IMR-90 (cell line): ENCODE measurements around the gene IGFBP3. TPM values are rescaled to one million over a fixed set of nuclear protein-coding genes. Genes with fewer than 3 reads are reported as not detected.
A peak's percentile ranks its signal among the peaks of the same experiment; 100 is the strongest.

Experiments used
- ATAC-seq: fragments of 200-7000 bp; cut with Tn5 transposase; 2 replicates; pipeline ENCODE4 v1.9.1; 2020; ENCODE audit warnings: low read depth, mild to moderate bottlenecking, moderate library complexity
- BruUV-seq: library from RNA; stranded (reverse); fragments of 400-500 nt; replicated peaks from 2 replicates; lab custom pipeline; 2021; lab: Mats Ljungman, UMichigan
- CTCF ChIA-PET: fragments of 300-600 bp; formaldehyde crosslinking; extraction: SDS; loops from one replicate; lab custom pipeline; 2021; ENCODE audit warnings: antibody characterized with exemption; lab: Yijun Ruan, JAX
- POLR2A ChIA-PET: fragments of 300-600 bp; sonication (Branson Sonifier 250); formaldehyde crosslinking; loops from one replicate; lab custom pipeline; 2022; ENCODE audit warnings: antibody characterized with exemption; ENCODE audit not compliant: unreplicated experiment; lab: Charles Lee
- DNase-seq: peaks from one replicate; pipeline ENCODE4 v3.0.0; 2013
- H2AFZ ChIP-seq: replicated peaks from 2 replicates; pipeline ENCODE3; 2013; ENCODE audit warnings: low read length, mild to moderate bottlenecking; ENCODE audit not compliant: poor library complexity
- H2AK5ac ChIP-seq: 2 replicates; pipeline ENCODE4 v1.6.1; 2013; ENCODE audit warnings: low read depth, low read length, inconsistent platforms
- H2AK9ac ChIP-seq: replicated peaks from 2 replicates; pipeline ENCODE3; 2013; ENCODE audit warnings: mild to moderate bottlenecking, low read depth, low read length, moderate library complexity; ENCODE audit not compliant: poor library complexity
- H2BK120ac ChIP-seq: 2 replicates; pipeline ENCODE4 v1.6.1; 2013; ENCODE audit warnings: low read depth, low read length, inconsistent platforms
- H2BK15ac ChIP-seq: 3 replicates; pipeline ENCODE4 v1.6.1; 2013; ENCODE audit warnings: low read depth, low read length, inconsistent platforms
- H2BK20ac ChIP-seq: 2 replicates; pipeline ENCODE4 v1.6.1; 2013; ENCODE audit warnings: low read depth, mild to moderate bottlenecking, inconsistent platforms, low read length, moderate library complexity
- H2BK5ac ChIP-seq: 2 replicates; pipeline ENCODE4 v1.6.1; 2013; ENCODE audit warnings: mild to moderate bottlenecking, low read depth, low read length, inconsistent platforms; ENCODE audit not compliant: poor library complexity, severe bottlenecking
- H3K14ac ChIP-seq: replicated peaks from 2 replicates; pipeline ENCODE4 v1.6.1; 2013; ENCODE audit warnings: low read depth, low read length, inconsistent platforms
- H3K18ac ChIP-seq: 2 replicates; pipeline ENCODE4 v1.6.1; 2013; ENCODE audit warnings: low read depth, low read length, control low read depth
- H3K23ac ChIP-seq: 2 replicates; pipeline ENCODE4 v1.6.1; 2013; ENCODE audit warnings: low read depth, low read length, inconsistent platforms
- H3K27ac ChIP-seq: 2 replicates; pipeline ENCODE4 v1.5.1; 2013; ENCODE audit warnings: mild to moderate bottlenecking, control low read depth, low read length; ENCODE audit not compliant: insufficient read depth
- H3K27me3 ChIP-seq: 2 replicates; pipeline ENCODE4 v1.6.1; 2013; ENCODE audit warnings: low read length; ENCODE audit not compliant: control insufficient read depth, insufficient read depth
- H3K36me3 ChIP-seq: 2 replicates; pipeline ENCODE4 v1.6.1; 2013; ENCODE audit warnings: low read length, mixed read lengths; ENCODE audit not compliant: control insufficient read depth, insufficient read depth
- H3K4ac ChIP-seq: 2 replicates; pipeline ENCODE4 v1.6.1; 2013; ENCODE audit warnings: low read depth, low read length, inconsistent platforms
- H3K4me1 ChIP-seq: 2 replicates; pipeline ENCODE4 v1.6.1; 2013; ENCODE audit warnings: low read length, mixed read lengths; ENCODE audit not compliant: control insufficient read depth, insufficient read depth
- H3K4me2 ChIP-seq: 2 replicates; pipeline ENCODE4 v1.6.1; 2013; ENCODE audit warnings: low read depth, mild to moderate bottlenecking, control low read depth, low read length, moderate library complexity
- H3K4me3 ChIP-seq: 2 replicates; pipeline ENCODE4 v1.5.1; 2013; ENCODE audit warnings: low read depth, mild to moderate bottlenecking, control low read depth, low read length, moderate library complexity; ENCODE audit not compliant: insufficient read depth
- H3K56ac ChIP-seq: 2 replicates; pipeline ENCODE4 v1.6.1; 2013; ENCODE audit warnings: low read length, inconsistent platforms; ENCODE audit not compliant: insufficient read depth; ENCODE audit errors: extremely low read depth
- H3K79me1 ChIP-seq, 2 experiments: 2 replicates each; pipeline ENCODE4 v1.6.1; 2013; ENCODE audit warnings: low read length in 2 of 2, inconsistent platforms in 1 of 2, low read depth in 1 of 2
- H3K9ac ChIP-seq: 2 replicates; pipeline ENCODE4 v1.6.1; 2013; ENCODE audit warnings: low read depth, low read length, control low read depth
- H3K9me1 ChIP-seq: 2 replicates; pipeline ENCODE4 v1.6.1; 2013; ENCODE audit warnings: low read length, inconsistent platforms; ENCODE audit not compliant: insufficient read depth
- H3K9me3 ChIP-seq: 2 replicates; pipeline ENCODE4 v1.6.1; 2013; ENCODE audit warnings: low read length; ENCODE audit not compliant: control insufficient read depth, insufficient read depth
- H4K20me1 ChIP-seq: 2 replicates; pipeline ENCODE4 v1.6.1; 2013; ENCODE audit warnings: low read length, inconsistent platforms; ENCODE audit not compliant: insufficient read depth
- H4K5ac ChIP-seq: 2 replicates; pipeline ENCODE4 v1.6.1; 2013; ENCODE audit warnings: mild to moderate bottlenecking, low read depth, low read length, control low read depth
- H4K8ac ChIP-seq, 2 experiments: 2 replicates each; pipeline ENCODE4 v1.6.1; 2013; ENCODE audit warnings: low read depth in 2 of 2, low read length in 2 of 2, control low read depth in 1 of 2, inconsistent platforms in 1 of 2
- H4K91ac ChIP-seq: 2 replicates; pipeline ENCODE4 v1.6.1; 2013; ENCODE audit warnings: low read depth, low read length, inconsistent platforms; ENCODE audit not compliant: insufficient read depth
- BHLHE40 ChIP-seq: fragments of 150-350 bp; IDR thresholded peaks from 2 replicates; pipeline ENCODE4 v1.6.1; 2016; ENCODE audit warnings: mild to moderate bottlenecking, low read depth, low read length
- ELK1 ChIP-seq: fragments of 150-350 bp; IDR thresholded peaks from 2 replicates; pipeline ENCODE4 v1.6.1; 2016; ENCODE audit warnings: low read depth, mild to moderate bottlenecking, low read length, moderate library complexity, borderline replicate concordance
- MXI1 ChIP-seq: IDR thresholded peaks from 2 replicates; pipeline ENCODE4 v1.6.1; 2012; ENCODE audit warnings: low read depth, mild to moderate bottlenecking, low read length, moderate library complexity, borderline replicate concordance
- WGBS, 2 experiments: methylation state at CpG; one replicate each; pipeline versions ENCODE4 v1.1.5 to v1.1.7; 2013; ENCODE audit warnings: missing lambda C conversion rate in 2 of 2; ENCODE audit not compliant: insufficient read length in 1 of 2; ENCODE audit errors: extremely low coverage in 2 of 2; 5-methylcytosine and 5-hydroxymethylcytosine counted together
- dilution Hi-C: fragments of 300-500 bp; cut with HindIII; formaldehyde crosslinking; loops from one replicate; pipeline ENCODE4 v1.14.3; 2018; ENCODE audit warnings: low sequenced_read_pairs; ENCODE audit not compliant: unreplicated experiment
- in situ Hi-C: fragments of 300-500 bp; cut with MboI; formaldehyde crosslinking; loops from 3 replicates; pipeline ENCODE4 v1.14.3; 2019; ENCODE audit warnings: low sequenced_read_pairs, inconsistent platforms, mixed read lengths
- intact Hi-C: fragments of 100-400 bp; cut with micrococcal nuclease; formaldehyde crosslinking; loops from 2 replicates; pipeline ENCODE4 v1.10.0; 2022
- polyA plus RNA-seq, 3 experiments: library from polyadenylated mRNA; depleted of rRNA; stranded (reverse); fragments of >200 nt; gene quantifications; 2 replicates each; pipeline ENCODE4 v1.2.3, GENCODE V29; 2012; ENCODE audit warnings: low replicate concordance in 1 of 3
- total RNA-seq: library from RNA; depleted of rRNA; stranded (reverse); fragments of >200 nt; gene quantifications from 2 replicates; pipeline ENCODE4 v1.2.3, GENCODE V29; 2012

Gene IGFBP3
- total and polyA plus RNA-seq, 2 of the 4 experiments (the other 2 are of a cell fraction): 272 to 601 TPM

DNA sequence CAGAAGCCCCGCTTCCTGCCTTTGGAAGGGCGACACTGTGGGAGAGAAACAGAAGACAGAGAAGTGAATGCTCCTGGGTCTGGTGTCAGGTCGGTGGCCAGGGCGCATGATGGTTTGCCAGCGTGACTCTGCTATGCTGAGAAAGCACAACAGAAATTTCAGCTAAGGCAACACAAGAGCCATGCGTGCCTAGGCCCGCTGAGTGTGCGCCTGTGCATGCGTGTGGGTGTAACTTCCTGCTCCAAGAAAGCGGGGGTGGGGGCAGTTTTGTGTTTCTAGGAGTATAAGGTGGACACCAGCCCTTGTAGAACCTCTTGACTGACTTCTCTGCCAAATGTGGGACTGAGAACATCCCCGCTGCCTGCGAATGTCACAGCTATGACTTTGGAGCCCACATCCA is 6.2 kb downstream of the IGFBP3 start:
- Histone ChIP-seq H4K20me1 (peaks cover 23% of the 10 kb centered on the region), H2BK120ac (no peak overlapping the region)
- TF ChIP-seq BHLHE40 (no peak), ELK1 (no peak), MXI1 (no peak)

More for the DNA sequence above, 6.2 kb downstream of the IGFBP3 start:
- no peak overlapping the region for H2AK9ac ChIP-seq
- no peak for ATAC-seq
- peaks cover 36% of the 10 kb centered on the region for H3K36me3 ChIP-seq
- no peak overlapping the region for H3K18ac ChIP-seq
- H3K79me1 ChIP-seq: peaks cover 12 to 19% of the 10 kb centered on the region in 2 experiments; a peak in 3 of 4 replicates
- H3K14ac ChIP-seq: no peak overlapping the region
- H3K4me2 ChIP-seq: no peak overlapping the region
- in situ Hi-C loops (loop anchor here (5.0 to 25.0 kb wide), 2 partner anchors 1022 to 1267 kb away; no protein-coding TSS in a partner anchor), intact Hi-C loops (no loop called here), dilution Hi-C loops (no loop called here)
- no peak overlapping the region for H3K23ac ChIP-seq
- no peak overlapping the region for H3K27ac ChIP-seq
- H3K9me1 ChIP-seq: peaks cover 14% of the 10 kb centered on the region
- POLR2A ChIA-PET: no interaction called here
- H2AFZ ChIP-seq: no peak overlapping the region
- H3K4me3 ChIP-seq: no peak overlapping the region
- no peak overlapping the region for H3K4ac ChIP-seq
- H4K5ac ChIP-seq: no peak overlapping the region
- H2AK5ac ChIP-seq: no peak overlapping the region
- H2BK20ac ChIP-seq: no peak overlapping the region
- H2BK5ac ChIP-seq: peak overlapping the region; percentile 5
- H2BK15ac ChIP-seq: no peak overlapping the region
- no peak overlapping the region for H3K9ac ChIP-seq
- no peaks in the 10 kb centered on the region for H3K27me3 ChIP-seq
- peaks cover 7% of the 10 kb centered on the region for H3K4me1 ChIP-seq
- H3K9me3 ChIP-seq: no peaks in the 10 kb centered on the region
- no peak overlapping the region for H4K8ac ChIP-seq
- BruUV-seq: no TSS peak
- no peak for DNase-seq
- no CpG with 5 or more reads among the region's 12 CpGs for WGBS, 2 experiments
- H3K56ac ChIP-seq: no peak overlapping the region
- no peak overlapping the region for H4K91ac ChIP-seq
- CTCF ChIA-PET: no interaction called here
